ENCODE results near the gene NTHL1.

DNA sequence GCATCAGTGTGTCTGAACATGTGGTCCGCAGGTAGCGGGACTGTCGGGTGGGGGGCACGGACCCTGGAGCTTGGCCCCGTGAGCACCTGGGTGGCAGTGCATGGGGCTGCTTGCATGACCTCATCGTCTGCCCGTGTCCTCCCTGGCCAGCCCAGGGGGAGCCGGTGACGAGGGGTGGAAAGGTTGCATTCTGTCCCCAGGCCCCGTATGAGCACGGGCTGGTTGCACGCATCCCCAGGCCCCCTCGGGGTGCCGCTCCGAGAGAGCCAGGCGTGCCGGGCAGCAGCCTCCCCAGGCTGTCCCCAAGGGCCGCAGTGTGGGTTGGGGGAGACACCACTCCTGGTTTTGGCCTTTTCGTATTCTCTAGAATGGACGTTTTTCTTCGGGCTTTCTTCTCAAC, 30.1 kb upstream of the NTHL1 start:
- TF ChIP-seq SMAD3 (CRISPR knock-in tag; conservative IDR thresholded peaks at IDR 0.05) (no peak), CEBPB (tag; IDR thresholded peaks at IDR 0.05) (no peak), ZBTB1 (CRISPR knock-in tag; IDR thresholded peaks at IDR 0.05; ENCODE audit: borderline replicate concordance, low read depth) (no peak), MAFG (tag; conservative IDR thresholded peaks at IDR 0.05) (no peak), ZNF668 (CRISPR knock-in tag; IDR thresholded peaks at IDR 0.05) (no peak), TEAD4 (IDR thresholded peaks at IDR 0.05; ENCODE audit: low read length) (no peak), TEAD4 (CRISPR knock-in tag; IDR thresholded peaks at IDR 0.05; ENCODE audit: borderline replicate concordance) (no peak)
- TF ChIP-seq, protein P1, sequence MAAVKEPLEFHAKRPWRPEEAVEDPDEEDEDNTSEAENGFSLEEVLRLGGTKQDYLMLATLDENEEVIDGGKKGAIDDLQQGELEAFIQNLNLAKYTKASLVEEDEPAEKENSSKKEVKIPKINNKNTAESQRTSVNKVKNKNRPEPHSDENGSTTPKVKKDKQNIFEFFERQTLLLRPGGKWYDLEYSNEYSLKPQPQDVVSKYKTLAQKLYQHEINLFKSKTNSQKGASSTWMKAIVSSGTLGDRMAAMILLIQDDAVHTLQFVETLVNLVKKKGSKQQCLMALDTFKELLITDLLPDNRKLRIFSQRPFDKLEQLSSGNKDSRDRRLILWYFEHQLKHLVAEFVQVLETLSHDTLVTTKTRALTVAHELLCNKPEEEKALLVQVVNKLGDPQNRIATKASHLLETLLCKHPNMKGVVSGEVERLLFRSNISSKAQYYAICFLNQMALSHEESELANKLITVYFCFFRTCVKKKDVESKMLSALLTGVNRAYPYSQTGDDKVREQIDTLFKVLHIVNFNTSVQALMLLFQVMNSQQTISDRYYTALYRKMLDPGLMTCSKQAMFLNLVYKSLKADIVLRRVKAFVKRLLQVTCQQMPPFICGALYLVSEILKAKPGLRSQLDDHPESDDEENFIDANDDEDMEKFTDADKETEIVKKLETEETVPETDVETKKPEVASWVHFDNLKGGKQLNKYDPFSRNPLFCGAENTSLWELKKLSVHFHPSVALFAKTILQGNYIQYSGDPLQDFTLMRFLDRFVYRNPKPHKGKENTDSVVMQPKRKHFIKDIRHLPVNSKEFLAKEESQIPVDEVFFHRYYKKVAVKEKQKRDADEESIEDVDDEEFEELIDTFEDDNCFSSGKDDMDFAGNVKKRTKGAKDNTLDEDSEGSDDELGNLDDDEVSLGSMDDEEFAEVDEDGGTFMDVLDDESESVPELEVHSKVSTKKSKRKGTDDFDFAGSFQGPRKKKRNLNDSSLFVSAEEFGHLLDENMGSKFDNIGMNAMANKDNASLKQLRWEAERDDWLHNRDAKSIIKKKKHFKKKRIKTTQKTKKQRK (IDR thresholded peaks at IDR 0.05; ENCODE audit: borderline replicate concordance, low read depth, low read length): no peak
- TF ChIP-seq, protein P2, sequence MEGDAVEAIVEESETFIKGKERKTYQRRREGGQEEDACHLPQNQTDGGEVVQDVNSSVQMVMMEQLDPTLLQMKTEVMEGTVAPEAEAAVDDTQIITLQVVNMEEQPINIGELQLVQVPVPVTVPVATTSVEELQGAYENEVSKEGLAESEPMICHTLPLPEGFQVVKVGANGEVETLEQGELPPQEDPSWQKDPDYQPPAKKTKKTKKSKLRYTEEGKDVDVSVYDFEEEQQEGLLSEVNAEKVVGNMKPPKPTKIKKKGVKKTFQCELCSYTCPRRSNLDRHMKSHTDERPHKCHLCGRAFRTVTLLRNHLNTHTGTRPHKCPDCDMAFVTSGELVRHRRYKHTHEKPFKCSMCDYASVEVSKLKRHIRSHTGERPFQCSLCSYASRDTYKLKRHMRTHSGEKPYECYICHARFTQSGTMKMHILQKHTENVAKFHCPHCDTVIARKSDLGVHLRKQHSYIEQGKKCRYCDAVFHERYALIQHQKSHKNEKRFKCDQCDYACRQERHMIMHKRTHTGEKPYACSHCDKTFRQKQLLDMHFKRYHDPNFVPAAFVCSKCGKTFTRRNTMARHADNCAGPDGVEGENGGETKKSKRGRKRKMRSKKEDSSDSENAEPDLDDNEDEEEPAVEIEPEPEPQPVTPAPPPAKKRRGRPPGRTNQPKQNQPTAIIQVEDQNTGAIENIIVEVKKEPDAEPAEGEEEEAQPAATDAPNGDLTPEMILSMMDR (IDR thresholded peaks at IDR 0.05 in 2 of 3, conservative IDR thresholded peaks at IDR 0.05 in 1 of 3; ENCODE audit: insufficient read depth in 2 of 3, low read depth in 1 of 3, low read length in 3 of 3): no peak
- TF ChIP-seq, protein P3, sequence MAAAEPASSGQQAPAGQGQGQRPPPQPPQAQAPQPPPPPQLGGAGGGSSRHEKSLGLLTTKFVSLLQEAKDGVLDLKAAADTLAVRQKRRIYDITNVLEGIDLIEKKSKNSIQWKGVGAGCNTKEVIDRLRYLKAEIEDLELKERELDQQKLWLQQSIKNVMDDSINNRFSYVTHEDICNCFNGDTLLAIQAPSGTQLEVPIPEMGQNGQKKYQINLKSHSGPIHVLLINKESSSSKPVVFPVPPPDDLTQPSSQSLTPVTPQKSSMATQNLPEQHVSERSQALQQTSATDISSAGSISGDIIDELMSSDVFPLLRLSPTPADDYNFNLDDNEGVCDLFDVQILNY (CRISPR knock-in tag; IDR thresholded peaks at IDR 0.05): no peak

All from K562 (cell line).